Fibroblast of mammary gland (primary cell): ENCODE measurements around the gene COQ8B.
A peak's percentile ranks its signal among the peaks of the same experiment; 100 is the strongest.

Source experiments
- DNase-seq: peaks from one replicate; pipeline ENCODE4 v3.0.0-alpha.2; 2010; ENCODE audit warnings: low read depth
- H3K4me3 ChIP-seq: 2 replicates; pipeline ENCODE4 v1.5.1; 2011; ENCODE audit warnings: low read depth, mild to moderate bottlenecking, low read length, moderate library complexity; ENCODE audit not compliant: control insufficient read depth
- TF ChIP-seq, protein P1 (sequence below): conservative IDR thresholded peaks from 2 replicates; pipeline ENCODE4 v1.5.1; 2011; ENCODE audit warnings: low read depth, low read length, inconsistent platforms; ENCODE audit not compliant: control insufficient read depth, insufficient read depth

Gene COQ8B

DNA sequence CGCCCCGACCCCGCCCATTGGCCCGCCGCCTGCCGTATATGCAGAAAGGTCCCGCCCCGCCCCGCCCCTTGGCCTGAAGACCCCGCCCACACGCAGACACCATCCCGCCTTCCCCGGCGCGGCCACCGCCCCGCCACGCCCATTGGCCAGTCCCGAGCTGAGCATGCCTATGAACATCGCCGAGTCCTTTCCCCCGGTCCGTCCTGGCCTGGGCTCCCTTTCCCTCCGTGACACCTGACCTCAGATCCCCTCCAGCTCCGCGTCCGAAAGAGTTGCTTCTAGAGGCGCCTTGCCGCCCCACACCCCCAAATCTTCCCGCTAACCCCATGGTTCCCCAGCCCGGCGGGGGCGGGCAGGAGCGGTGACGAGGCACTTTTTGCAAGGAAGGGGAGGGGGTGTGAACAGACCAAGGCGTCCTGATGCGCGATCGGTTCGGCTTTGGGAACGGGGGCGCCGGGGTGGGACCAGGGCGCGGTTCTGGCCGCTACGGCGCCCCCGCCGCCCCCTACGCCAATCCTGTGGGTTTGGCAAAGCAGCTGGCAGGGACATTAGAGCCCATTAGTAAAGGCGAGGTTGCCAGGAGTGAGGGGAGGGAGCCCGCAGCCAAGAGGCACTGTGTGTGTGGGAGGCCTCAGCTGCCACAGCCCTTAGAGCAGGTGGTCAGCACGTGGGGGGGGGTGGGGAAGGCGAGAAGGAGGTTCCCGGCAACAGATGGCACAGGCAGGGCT is 25.8 kb downstream of the COQ8B start:
- H3K4me3 ChIP-seq, result peak overlapping the region; percentile 47
- peak; percentile 90 for DNase-seq
- TF ChIP-seq, protein P1, sequence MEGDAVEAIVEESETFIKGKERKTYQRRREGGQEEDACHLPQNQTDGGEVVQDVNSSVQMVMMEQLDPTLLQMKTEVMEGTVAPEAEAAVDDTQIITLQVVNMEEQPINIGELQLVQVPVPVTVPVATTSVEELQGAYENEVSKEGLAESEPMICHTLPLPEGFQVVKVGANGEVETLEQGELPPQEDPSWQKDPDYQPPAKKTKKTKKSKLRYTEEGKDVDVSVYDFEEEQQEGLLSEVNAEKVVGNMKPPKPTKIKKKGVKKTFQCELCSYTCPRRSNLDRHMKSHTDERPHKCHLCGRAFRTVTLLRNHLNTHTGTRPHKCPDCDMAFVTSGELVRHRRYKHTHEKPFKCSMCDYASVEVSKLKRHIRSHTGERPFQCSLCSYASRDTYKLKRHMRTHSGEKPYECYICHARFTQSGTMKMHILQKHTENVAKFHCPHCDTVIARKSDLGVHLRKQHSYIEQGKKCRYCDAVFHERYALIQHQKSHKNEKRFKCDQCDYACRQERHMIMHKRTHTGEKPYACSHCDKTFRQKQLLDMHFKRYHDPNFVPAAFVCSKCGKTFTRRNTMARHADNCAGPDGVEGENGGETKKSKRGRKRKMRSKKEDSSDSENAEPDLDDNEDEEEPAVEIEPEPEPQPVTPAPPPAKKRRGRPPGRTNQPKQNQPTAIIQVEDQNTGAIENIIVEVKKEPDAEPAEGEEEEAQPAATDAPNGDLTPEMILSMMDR, result no peak

- no peak for DNase-seq
- TF ChIP-seq, protein P1, result no peak
- H3K4me3 ChIP-seq, result peak within 1 kb of the TSS; percentile 73
Measured at GRCh38 chr19:40690050-40690692, 26.5 kb downstream of the COQ8B start, which contains the start of gene NUMBL. Gene NUMBL, minus strand, starts transcription at chr19:40690651. Its CDS starts 168 bp downstream, at chr19:40690483.

- H3K4me3 ChIP-seq, result peak overlapping the region; percentile 73
- TF ChIP-seq, protein P1, result no peak
- DNase-seq, result peak; percentile 25
Measured at GRCh38 chr19:40689339-40690049, 27.2 kb downstream of the COQ8B start.

DNA sequence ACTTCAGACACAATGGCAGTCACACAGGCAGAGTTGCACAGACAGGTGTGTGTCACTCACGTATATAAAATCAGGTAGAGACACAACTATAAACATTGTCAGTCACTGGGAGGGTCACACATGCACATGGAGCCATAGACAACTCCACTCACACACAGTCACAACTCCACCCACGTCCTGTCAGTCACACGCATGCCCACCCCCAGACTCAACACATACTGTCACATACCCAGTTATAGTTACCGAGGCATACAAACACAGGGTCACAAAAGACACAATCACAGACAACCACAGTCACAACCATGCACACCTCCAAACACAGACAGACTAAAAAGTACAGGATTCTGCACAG is 27.7 kb downstream of the COQ8B start:
- no peak for DNase-seq
- peak overlapping the region; percentile 73 for H3K4me3 ChIP-seq
- TF ChIP-seq, protein P1, result no peak

DNA sequence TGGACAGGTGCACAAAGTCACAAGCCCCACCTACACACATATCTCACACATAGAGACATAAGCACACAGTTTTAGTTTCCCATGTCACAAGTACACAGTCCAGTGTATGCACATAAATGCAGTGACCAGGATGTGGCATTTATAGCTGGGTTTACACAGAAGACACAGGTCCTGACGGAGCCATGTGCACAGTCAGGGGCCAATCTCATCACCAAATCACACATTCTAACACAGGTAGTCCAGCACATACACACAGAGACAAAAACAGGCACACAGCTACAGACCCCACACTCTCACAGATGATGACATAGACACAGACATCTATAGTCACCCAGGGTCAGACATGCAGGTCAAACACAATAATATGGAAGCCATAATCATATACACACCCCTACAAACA is 28.4 kb downstream of the COQ8B start:
- TF ChIP-seq, protein P1, result no peak
- H3K4me3 ChIP-seq, result peak overlapping the region; percentile 73
- DNase-seq, result no peak

DNA sequence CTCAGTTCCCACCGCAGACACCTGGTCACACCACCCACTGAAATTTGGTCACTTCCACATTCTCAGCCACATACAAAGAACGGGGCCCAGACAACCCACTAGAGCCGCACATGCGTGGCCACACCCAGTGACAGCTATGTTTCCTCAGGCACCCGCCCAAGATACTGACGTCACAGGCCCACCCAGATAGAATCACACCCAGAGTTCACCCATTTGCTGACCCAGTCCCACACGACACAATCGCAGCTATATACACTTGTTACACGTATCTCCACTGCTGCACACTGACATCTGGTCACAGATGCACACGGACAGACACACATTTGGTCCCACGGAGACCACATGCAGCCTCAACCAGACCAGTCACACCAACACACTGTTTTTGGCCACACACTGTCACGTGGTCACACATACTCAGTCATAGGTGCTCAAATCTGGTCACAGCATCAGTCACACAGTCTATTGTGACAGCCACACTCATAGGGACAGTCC is 29.1 kb downstream of the COQ8B start:
- peak; percentile 94 for DNase-seq
- TF ChIP-seq, protein P1, result no peak
- peak overlapping the region; percentile 18 for H3K4me3 ChIP-seq
